OCI-LY7 (cell line): ENCODE measurements around the gene TIGD4. TPM values are rescaled to one million over a fixed set of nuclear protein-coding genes. Genes with fewer than 3 reads are reported as not detected.

ENCODE experiments used
- BruUV-seq: library from RNA; stranded (reverse); fragments of 400-500 nt; replicated peaks from 2 replicates; lab custom pipeline; 2021; lab: Mats Ljungman, UMichigan
- CTCF ChIA-PET: fragments of 300-600 bp; sonication (Branson Sonifier 250); formaldehyde crosslinking; loops from one replicate; lab custom pipeline; 2022; ENCODE audit warnings: antibody characterized with exemption; ENCODE audit not compliant: unreplicated experiment; lab: Charles Lee
- POLR2A ChIA-PET: fragments of 300-600 bp; sonication (Branson Sonifier 250); formaldehyde crosslinking; loops from one replicate; lab custom pipeline; 2022; ENCODE audit warnings: antibody characterized with exemption; lab: Charles Lee
- DNase-seq: peaks from one replicate; pipeline ENCODE4 v3.0.0-alpha.2; 2015; ENCODE audit warnings: low spot score
- H2AFZ ChIP-seq: fragments of 200-600 bp; sonication (generic), shearing (Covaris generic); 2 replicates; pipeline ENCODE4 v1.6.1; 2014; ENCODE audit warnings: mild to moderate bottlenecking, antibody characterized with exemption, low read length, moderate library complexity
- H3K27ac ChIP-seq: fragments of 200-600 bp; sonication (generic); 2 replicates; pipeline ENCODE4 v1.5.1; 2014; ENCODE audit warnings: mixed run types, low read depth, mild to moderate bottlenecking, moderate library complexity, low read length, inconsistent platforms; ENCODE audit not compliant: poor library complexity, severe bottlenecking
- H3K36me3 ChIP-seq: fragments of 200-600 bp; sonication (generic); 2 replicates; pipeline ENCODE4 v1.6.1; 2014; ENCODE audit warnings: mild to moderate bottlenecking, antibody characterized with exemption, low read length, moderate library complexity, mixed read lengths; ENCODE audit not compliant: insufficient read depth
- H3K4me1 ChIP-seq: fragments of 200-600 bp; sonication (generic); 2 replicates; pipeline ENCODE4 v1.5.1; 2014; ENCODE audit warnings: mild to moderate bottlenecking, low read length; ENCODE audit not compliant: insufficient read depth, poor library complexity, severe bottlenecking
- H3K4me2 ChIP-seq: fragments of 200-600 bp; sonication (generic); 2 replicates; pipeline ENCODE4 v1.6.1; 2014; ENCODE audit warnings: mild to moderate bottlenecking, low read length
- H3K4me3 ChIP-seq: fragments of 200-600 bp; sonication (generic); 2 replicates; pipeline ENCODE4 v1.5.1; 2014; ENCODE audit warnings: mild to moderate bottlenecking, low read depth, low read length; ENCODE audit not compliant: poor library complexity, severe bottlenecking
- H3K79me2 ChIP-seq: fragments of 200-600 bp; sonication (generic); 2 replicates; pipeline ENCODE4 v1.6.1; 2016; ENCODE audit warnings: low read depth, mild to moderate bottlenecking, low read length, moderate library complexity, mixed read lengths; ENCODE audit not compliant: insufficient read depth
- H3K9me2 ChIP-seq: fragments of 200-600 bp; sonication (generic); 2 replicates; pipeline ENCODE4 v1.6.1; 2016; ENCODE audit warnings: mild to moderate bottlenecking, low read length, mixed read lengths; ENCODE audit not compliant: insufficient read depth
- H3K9me3 ChIP-seq: fragments of 200-600 bp; sonication (generic); 2 replicates; pipeline ENCODE4 v1.6.1; 2014; ENCODE audit warnings: mild to moderate bottlenecking, mixed run types, low read length, mixed read lengths
- H4K20me1 ChIP-seq: fragments of 200-600 bp; sonication (generic); 2 replicates; pipeline ENCODE4 v1.6.1; 2014; ENCODE audit warnings: mild to moderate bottlenecking, antibody characterized with exemption, low read length, moderate library complexity, mixed read lengths; ENCODE audit not compliant: insufficient read depth
- EZH2phosphoT487 ChIP-seq: fragments of 200-600 bp; sonication (generic); IDR thresholded peaks from 2 replicates; pipeline ENCODE4 v1.6.1; 2018; ENCODE audit warnings: low read depth, borderline replicate concordance, mild to moderate bottlenecking, mixed run types, antibody characterized with exemption, low read length, moderate library complexity, mixed read lengths
- intact Hi-C: fragments of 100-400 bp; cut with micrococcal nuclease; formaldehyde crosslinking; loops from one replicate; pipeline ENCODE4 v1.10.0; 2022; ENCODE audit not compliant: unreplicated experiment
- total RNA-seq, 2 experiments: library from RNA; depleted of rRNA in 1 of 2; stranded (reverse); fragments of >200 nt in 1 of 2; shearing (Covaris generic) in 1 of 2; gene quantifications; 2 replicates each; pipeline ENCODE4 v1.2.3, GENCODE V29; 2014 to 2022
- TF ChIP-seq, protein P1 (sequence below): fragments of 200-600 bp; sonication (generic); conservative IDR thresholded peaks from 2 replicates; pipeline ENCODE4 v1.5.1; 2014; ENCODE audit warnings: mild to moderate bottlenecking, antibody characterized with exemption, low read length, moderate library complexity, mixed read lengths

Gene TIGD4
- total RNA-seq, 2 experiments from 2014 or later: 1.0 to 1.5 TPM

DNA sequence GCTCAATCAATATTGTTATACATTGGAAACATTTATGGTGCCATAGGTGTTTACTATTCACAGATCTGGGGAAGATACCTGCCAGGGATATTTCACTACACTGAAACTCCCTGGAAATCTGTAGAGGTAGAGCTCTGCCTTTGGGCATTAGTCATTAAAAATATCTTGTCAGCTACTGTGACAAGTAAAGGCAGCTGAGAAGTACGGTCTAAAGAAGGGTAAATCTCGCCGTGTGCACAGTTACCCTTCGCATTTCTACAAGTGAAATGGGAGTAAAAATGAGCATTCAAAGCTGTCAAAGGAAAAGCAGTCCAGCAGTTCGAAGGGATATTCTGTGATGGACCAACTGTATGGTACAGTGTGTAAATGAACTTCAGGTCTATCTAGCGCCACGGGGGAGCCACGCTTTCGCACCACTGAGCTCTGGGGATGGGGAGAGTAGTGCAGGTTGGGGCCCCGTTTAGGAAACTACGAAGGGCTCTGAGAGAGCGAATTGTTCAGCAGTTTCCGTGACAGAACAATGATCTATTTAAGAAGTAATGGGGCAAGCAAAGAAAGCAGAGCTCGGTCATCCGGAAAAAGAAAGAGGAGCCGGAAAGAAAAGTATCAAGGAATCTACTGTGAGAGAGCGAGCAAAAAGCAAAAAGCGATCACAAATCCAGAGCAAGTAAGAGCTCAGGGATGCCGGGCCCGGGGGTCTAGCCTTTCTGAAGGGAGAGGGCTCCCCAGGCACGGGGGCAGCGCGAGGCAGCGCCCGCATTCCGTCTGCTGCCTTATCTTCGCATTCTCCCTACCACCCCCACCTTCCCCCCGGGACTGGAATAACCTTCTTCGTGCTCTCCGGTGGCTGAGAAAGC lies 646 bp downstream of the TIGD4 start:
- peak; percentile 50 for DNase-seq
- ChIA-PET POLR2A (interaction anchor here (0.6 to 2.9 kb wide), 26 partner anchors 9 to 947 kb away, joined by 3 to 31 read pairs (median 4); no protein-coding TSS in a partner anchor), CTCF (interaction anchor here (0.6 to 1.9 kb wide), 4 partner anchors 9 to 348 kb away, joined by 3 to 7 read pairs (median 4); no protein-coding TSS in a partner anchor)
- H3K4me2 ChIP-seq: peak overlapping the region; percentile 100
- H3K9me2 ChIP-seq: no peaks in the 10 kb centered on the region
- H3K4me3 ChIP-seq: peak overlapping the region; percentile 79
- BruUV-seq: TSS peak; percentile 64
- intact Hi-C loops: loop anchor here (2.0 to 10.0 kb wide), 3 partner anchors 100 to 327 kb away; partner anchors contain the start of gene TMEM154
- peaks cover 15% of the 10 kb centered on the region for H3K79me2 ChIP-seq
- H2AFZ ChIP-seq: peak overlapping the region; percentile 93
- peak overlapping the region; percentile 31 for H3K27ac ChIP-seq
- 0 out of 2 replicates have a peak, but pooled peaks cover 5% of the 10 kb centered on the region for H4K20me1 ChIP-seq
- no peaks in the 10 kb centered on the region for H3K9me3 ChIP-seq
- TF ChIP-seq EZH2phosphoT487: no peak
- TF ChIP-seq, protein P1, sequence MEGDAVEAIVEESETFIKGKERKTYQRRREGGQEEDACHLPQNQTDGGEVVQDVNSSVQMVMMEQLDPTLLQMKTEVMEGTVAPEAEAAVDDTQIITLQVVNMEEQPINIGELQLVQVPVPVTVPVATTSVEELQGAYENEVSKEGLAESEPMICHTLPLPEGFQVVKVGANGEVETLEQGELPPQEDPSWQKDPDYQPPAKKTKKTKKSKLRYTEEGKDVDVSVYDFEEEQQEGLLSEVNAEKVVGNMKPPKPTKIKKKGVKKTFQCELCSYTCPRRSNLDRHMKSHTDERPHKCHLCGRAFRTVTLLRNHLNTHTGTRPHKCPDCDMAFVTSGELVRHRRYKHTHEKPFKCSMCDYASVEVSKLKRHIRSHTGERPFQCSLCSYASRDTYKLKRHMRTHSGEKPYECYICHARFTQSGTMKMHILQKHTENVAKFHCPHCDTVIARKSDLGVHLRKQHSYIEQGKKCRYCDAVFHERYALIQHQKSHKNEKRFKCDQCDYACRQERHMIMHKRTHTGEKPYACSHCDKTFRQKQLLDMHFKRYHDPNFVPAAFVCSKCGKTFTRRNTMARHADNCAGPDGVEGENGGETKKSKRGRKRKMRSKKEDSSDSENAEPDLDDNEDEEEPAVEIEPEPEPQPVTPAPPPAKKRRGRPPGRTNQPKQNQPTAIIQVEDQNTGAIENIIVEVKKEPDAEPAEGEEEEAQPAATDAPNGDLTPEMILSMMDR: no peak
- H3K4me1 ChIP-seq: peaks cover 39% of the 10 kb centered on the region
- no peaks in the 10 kb centered on the region for H3K36me3 ChIP-seq

DNA sequence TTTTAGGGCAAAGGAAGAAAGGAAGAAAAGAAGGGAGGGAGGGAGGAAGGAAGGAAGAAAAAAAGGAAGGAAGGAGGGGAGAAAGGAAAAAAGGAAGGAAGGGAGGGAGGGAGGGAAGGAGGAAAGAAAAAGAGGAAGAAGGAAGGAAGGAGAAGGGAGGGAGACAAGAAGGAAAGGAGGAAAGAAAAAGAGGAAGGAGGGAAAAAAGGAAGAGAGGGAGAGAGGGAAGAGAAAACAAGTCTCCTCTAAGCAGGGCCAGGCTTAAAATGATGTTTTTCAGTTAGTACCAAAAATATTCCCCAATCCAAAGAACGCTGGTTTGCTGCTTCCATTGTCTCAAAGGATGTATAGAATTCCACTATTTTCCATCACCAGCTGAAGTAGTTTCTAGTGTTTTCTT lies 2.0 kb downstream of the TIGD4 start:
- Histone ChIP-seq H3K79me2 (peaks cover 15% of the 10 kb centered on the region), H3K27ac (no peak overlapping the region), H3K4me2 (peak overlapping the region; percentile 100; the same call in 1 of the 2 replicates), H4K20me1 (0 out of 2 replicates have a peak, but pooled peaks cover 5% of the 10 kb centered on the region), H2AFZ (no peak overlapping the region), H3K9me2 (no peaks in the 10 kb centered on the region), H3K4me3 (no peak overlapping the region), H3K9me3 (no peaks in the 10 kb centered on the region), H3K36me3 (no peaks in the 10 kb centered on the region), H3K4me1 (peaks cover 38% of the 10 kb centered on the region)
- no peak for TF ChIP-seq EZH2phosphoT487
- TF ChIP-seq, protein P1: no peak
- ChIA-PET CTCF (no interaction called here), POLR2A (interaction anchor here (0.8 to 2.9 kb wide), 7 partner anchors 8 to 276 kb away, joined by 3 to 31 read pairs (median 5); no protein-coding TSS in a partner anchor)
- no peak for DNase-seq
- no TSS peak for BruUV-seq
- intact Hi-C loops: loop anchor here (5.0 to 10.0 kb wide), 2 partner anchors 307 to 325 kb away; no protein-coding TSS in a partner anchor
